Measurements from ENCODE around the gene FKBP1C.

DNA sequence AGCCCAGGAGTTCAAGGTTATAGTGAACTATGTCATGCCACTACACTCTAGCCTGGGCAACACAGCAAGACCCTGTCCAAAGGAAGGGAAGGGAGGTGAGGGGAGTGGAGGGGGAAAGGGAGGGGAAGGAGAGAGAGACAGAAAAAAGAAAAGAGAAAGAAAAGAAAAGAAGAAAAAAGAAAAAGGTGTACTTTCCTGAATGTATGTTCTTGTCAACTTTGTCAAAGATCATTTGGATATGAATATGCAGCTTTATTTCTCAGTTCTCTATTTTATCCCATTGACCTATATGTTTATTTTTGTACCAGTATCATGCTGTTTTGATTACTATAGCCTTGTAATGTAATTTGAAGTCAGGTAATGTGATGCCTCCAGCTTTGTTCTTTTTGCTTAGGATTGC, 30.9 kb upstream of the FKBP1C start:
- TF ChIP-seq, protein P1, sequence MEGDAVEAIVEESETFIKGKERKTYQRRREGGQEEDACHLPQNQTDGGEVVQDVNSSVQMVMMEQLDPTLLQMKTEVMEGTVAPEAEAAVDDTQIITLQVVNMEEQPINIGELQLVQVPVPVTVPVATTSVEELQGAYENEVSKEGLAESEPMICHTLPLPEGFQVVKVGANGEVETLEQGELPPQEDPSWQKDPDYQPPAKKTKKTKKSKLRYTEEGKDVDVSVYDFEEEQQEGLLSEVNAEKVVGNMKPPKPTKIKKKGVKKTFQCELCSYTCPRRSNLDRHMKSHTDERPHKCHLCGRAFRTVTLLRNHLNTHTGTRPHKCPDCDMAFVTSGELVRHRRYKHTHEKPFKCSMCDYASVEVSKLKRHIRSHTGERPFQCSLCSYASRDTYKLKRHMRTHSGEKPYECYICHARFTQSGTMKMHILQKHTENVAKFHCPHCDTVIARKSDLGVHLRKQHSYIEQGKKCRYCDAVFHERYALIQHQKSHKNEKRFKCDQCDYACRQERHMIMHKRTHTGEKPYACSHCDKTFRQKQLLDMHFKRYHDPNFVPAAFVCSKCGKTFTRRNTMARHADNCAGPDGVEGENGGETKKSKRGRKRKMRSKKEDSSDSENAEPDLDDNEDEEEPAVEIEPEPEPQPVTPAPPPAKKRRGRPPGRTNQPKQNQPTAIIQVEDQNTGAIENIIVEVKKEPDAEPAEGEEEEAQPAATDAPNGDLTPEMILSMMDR (IDR thresholded peaks at IDR 0.05; ENCODE audit: low read length): no peak
- TF ChIP-seq EZH2 (optimal IDR thresholded peaks at IDR 0.05; ENCODE audit: low read depth, low read length) (no peak), EZH2phosphoT487 (IDR thresholded peaks at IDR 0.05; ENCODE audit: low read length) (no peak)

Measured in MM.1S (cell line).